ENCODE results near the gene CSNK1E.

The CSNK1E gene

DNA sequence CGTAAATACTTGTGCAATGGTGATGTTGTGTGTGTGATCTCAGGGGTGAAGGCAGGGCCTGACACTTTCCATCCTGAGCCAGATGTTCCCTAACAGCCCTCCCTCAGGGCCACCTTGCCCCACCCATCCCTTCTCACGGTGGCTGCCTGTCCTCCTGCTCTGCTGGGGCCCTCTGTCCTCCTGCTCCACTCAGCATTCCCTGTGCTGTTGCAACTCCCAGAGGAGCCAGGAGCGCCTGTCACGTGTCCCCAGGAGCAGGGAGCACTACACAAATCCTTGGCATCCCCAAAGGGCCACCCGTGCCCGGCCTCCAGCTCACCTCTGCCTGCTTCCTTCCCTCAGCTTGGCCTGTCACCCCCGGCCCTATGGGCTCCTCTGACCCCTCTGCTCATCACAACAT lies 10.2 kb upstream of the CSNK1E start:
- no peak for DNase-seq

DNA sequence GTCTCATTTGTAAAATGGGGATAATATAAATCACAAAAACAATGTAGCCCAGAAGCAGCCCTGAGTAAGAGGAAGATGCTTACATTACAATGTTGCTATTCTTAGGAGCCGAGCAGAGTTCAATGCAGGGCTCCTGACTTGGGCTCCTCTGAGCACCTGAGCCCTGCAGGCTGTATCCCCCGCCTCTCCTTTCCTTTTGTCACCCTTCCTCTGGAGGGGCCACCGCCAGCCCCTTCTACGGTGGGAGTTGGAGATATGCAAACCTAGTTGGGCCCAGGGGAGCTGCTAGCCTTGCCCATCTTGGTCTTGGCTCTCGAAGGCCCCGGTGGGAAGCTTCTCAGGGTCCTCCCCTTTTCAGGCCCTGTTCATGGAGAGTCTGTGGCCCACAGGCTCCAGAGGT lies 8.4 kb upstream of the CSNK1E start:
- no peak for DNase-seq

DNA sequence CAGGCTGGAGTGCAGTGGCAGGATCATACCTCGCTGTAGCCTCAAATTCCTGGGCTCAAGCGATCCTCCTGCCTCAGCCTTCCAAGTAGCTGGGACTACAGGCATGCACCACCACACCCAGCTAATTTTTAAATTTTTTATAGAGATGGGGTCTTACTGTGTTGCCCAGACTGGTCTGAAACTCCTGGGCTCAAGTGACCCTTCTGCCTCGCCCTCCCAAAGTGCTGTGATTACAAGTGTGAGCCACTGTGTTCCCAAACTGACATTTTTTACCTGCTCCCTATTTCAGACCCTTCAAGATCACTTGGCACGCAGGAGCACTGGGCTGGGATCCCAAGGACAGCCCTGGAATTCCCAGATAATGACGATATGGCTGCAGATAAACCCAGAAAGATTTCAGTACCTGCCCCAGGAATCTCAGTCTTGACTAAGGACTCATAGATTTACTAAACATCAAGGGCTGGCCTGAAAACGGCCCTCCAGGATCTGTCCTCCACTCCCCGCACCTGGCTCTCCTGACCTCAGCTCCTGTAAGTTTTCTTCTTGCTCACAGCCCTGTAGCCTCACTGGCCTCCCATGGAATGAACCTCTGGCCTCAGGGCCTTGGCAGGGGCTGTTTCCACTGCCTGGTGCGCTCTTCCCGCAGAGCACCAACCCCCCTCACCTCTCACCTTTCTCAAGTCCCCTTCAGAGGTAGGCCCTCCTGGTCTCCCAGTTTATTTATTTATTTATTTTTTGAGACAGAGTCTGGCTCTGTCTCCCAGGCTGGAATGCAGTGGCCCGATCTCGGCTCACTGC lies 3.6 kb upstream of the CSNK1E start:
- DNase-seq, result no peak

DNA sequence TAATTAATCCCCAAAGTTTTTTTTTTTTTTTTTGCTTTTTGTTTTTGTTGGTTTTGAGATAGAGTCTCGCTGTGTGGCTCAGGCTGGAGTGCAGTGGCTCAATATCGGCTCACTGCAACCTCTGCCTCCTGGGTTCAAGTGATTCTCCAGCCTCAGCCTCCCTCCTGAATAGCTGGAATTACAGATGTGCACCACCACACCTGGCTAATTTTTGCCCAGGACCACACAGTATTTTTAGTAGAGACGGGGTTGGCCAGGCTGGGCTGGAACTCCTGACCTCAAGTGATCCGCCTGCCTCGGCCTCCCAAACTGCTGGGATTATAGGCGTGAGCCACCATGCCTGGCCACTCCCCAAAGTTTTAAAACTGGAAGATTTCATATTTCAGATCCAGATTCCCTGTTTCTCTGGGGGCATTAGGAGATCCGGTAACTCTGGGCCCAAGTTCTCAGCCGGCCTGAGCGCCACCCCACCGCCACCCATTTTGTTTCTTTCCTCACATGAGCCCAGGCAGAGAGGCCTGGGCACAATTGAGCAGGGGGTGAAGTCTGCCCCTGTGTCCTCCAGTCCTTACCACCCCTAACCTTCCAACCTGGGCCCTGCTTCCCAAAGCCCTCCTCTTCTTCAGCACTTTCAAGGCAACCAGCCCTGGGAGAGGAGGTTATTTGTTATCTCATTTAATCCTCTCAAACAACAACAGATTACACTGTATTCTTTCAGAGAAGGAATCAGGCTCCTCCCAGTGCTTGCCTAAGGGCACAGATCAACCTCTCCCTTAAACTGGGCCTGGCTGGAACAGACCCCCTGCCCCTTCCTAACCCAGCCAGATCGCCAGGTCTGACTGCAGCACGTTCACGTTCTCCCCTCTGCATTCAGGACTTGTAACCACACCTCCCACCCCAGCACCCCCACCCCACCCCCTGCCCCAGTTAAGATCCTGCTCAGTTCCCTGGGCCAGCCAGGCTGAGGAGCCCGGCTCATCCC lies 1.9 kb upstream of the CSNK1E start:
- no peak for DNase-seq

DNA sequence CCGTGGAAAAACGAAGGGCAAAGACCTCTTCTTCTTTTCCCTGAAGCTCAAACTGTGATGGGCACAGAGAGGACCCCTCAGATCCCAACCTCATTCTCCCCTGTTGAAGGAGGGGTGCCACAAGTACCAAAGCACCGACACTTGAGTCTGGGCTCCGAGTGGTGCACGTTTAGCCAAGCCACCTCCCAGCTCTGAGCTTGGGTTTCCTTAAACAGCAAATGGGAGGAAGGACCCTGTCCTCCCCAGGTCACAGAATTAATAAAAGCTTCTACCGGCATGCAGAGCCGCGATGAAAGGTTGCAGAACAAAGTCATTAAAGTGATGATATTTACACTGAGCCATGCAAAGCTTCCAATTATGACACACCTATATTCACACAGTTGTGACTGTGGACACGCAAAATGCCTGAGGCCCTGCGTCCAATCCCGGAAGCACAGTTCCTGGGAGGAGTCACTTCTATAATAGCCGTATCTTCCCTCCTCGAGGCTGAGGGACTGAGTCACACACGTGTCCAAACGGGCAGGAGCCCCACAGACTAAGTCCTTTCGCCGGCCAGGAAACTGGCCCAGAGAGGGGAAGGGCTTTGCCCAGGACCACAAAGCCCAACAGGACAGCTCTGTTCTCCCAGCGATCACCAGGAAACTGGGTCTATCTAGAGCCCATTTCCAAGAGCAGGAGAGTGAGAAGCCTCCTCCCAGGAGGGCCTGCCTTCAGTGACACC lies 922 bp upstream of the CSNK1E start:
- DNase-seq, result no peak

DNA sequence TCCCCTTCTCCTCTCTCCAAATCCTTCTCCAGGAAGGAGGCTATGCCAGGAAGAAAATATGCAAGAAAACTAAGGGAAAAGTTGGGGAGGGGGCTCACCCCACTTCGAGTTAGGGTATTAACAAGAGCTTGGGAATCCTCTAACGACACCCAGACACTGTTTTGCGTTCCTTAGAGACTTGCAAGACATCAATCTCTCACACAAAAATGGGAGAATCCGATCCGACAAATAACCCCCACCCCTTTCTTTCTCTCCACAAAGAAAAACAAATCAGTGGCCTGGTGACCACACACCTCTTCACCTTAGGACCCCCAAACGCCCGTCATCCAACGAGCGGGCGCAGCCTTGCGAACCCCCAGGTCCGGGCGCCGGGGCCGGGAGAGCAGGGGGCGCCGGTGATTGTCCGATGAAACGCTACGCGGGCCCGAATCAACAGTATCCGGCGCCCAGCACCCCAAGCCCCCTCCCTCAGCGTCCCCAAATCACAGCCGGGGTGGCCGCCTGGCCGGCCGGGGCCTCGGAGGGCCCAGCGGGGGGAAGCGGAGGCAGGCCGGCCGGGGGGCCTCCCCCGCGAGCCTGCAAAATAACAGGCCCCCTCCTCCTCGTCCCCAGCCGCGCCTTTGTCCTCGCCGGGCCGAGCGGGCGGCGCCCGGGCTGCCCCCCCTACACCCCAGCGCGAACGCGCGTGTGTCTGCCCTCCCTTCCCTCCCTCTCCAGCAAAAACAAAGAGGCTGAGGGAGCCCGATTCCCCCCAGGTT lies 690 bp downstream of the CSNK1E start:
- DNase-seq, result peak; percentile 60

DNA sequence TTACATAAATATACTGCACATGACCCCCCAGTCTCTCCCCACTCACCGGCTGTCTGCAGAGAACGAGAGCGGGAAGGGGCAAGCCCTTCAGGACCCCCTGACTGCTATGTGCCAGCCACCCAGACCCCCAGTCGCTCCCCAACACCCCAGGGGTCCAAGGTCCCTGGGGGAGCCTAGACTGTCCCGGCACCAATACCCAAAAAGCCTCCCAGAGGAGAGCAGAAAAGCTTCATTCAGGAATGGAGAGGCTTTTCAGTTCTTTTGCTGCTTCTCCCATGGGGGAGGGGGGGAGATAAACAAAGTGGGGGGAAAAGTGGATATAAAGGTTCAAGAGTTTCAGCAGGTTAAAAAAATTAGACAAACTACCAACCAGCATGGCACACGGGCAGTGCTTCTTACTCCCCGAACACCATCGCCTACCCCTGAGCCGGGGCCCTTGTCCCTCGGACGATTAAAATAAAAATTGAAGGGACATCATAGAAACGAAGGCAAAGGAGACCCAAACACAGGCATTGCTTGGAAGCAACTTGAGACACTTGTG lies 1.3 kb downstream of the CSNK1E start:
- no peak for DNase-seq

DNA sequence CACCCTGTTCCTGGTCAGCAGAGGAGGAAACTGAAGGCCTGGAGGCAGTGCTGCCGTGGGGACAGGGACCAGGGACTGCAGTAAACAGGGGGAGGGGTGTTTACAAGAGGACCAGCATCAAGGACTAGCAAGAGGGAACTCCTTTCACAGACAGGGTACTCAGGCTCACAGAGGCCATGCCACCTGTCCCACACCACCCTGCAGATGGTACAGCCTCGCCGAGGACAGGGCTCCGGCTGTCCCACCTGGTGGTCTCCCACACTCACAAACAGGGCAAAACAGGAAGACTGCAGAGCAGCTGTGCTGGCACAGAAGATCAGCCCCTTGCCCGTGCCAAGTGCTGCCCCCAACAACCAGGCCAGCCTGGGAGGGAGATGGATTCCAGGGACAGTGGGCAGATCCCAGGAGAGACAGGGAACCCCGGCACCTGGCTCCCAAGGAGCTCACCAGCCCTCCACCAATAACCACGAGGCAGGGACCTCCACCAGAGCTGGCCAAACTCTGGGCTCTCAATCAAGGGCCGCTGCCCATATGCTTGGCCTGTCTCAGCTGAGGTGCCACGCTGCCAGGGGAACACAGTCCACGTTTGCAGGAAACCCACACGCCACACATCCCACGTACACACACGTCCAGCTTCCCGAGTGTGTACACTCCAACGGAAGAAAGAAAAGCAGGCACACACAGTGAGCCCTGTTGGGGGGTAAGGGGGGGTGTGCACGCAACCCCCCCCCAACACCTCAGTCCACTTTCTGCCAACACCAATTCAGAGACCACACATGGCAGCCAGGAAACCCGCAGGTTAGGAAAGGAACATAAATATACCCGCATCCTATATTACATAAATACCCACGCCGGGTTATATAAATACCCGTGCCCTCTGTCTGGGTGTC lies 2.1 kb downstream of the CSNK1E start:
- DNase-seq, result no peak

DNA sequence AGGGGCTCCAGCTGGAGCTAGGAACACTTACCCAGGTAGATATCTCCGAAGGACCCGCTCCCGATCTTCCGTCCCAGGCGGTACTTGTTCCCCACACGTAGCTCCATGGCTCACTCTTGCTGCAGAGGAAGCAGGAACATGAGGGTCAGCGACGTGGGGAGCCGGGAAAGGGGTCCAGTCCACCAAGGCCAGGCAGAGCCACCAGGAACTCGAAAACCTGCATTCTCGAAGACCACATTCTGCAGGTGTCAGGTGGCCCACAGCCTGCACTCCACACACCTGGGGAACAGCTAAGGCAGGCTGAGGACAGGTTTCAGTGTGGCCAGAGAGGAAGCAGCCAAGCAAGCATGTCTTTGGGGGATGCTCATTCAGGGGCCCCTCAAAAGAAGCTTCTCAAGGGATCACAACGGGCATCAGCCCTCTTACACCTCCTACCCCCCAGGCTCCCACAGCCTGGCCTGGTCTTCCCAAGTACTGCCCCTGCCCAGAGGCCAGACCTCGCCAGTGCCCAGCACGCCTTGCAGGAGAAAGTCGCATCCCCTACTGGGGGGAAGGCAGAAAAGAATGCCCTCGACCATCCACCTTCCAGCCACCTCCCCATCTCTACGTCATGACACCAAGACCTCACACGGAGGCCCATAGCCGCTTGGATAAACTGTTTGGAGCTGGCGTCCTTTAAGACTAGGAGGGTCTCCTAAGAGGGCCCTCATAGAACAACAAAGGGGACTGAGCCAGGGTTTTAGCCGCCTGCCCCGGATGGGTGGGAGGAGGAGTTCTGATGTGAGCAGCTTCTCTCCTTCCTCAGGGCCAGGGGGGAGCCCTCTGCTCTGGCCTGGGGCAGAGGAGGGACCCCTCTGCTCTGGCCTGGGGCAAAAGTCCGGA lies 2.9 kb downstream of the CSNK1E start:
- DNase-seq, result no peak

DNA sequence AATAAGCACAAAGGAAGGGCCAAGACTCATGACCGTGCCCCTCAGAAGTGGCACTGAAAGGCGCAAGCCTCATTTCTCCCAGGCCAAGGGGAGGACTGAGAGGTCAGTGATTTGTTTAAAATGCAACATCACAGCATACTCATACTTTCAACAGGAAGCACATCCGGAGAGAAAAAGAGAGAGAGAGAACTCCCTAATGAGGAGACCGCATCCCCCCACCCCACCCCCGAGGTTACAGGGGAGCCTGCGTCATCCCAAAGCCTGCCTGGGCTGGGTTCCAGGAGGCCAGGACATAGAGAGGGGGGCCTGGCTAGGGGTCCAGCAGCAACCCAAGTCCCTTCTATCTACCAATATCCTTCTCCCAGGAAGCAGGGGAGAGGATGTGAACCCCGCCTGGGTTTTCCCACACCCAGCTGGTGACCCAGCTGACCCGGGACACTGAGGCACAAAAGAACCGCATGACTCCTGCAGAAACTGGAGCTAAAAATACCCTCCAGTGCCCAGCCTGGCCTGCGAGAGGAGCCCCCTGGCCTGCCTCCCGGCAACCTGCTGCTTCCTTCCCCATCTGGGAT lies 3.8 kb downstream of the CSNK1E start:
- no peak for DNase-seq

DNA sequence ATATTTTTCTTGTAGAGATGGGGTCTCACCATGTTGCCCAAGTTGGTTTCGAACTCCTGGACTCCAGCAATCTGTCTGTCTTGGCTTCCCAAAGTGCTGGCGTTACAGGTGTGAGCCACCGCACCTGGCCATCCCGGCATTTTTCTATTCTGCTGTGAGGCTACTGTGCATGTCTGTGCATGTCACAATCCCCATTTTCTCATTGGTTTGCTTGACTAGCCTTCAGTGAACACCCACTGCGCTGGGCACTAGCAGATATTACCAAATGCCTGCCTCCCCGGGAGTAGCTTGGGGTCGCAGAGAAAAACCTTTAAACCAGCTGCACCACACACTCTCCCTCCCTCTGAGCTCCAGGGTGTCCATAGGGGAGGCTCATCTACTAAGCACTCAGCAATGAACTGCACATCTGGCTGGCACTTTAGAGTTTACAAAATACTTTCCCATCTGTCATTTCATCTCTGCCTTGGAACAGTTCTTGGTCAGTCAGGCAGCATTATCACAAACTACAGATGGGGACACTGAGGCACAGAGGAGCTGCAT lies 4.9 kb downstream of the CSNK1E start:
- no peak for DNase-seq

DNA sequence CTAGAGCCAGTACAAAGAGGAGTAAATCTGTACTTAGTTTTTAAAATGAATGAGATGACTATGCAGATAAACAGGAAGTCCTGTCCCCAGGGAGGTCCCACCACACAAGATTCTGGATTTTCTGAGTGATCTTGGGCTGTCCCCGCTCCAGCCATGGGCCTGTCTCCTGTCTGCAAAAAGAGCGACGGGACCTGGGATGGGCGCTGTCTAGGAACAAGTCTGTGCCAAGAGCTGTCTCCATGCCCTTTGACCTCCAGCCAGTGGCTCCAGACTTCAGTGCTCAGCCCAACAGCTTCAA lies 6.0 kb downstream of the CSNK1E start:
- no peak for DNase-seq

DNA sequence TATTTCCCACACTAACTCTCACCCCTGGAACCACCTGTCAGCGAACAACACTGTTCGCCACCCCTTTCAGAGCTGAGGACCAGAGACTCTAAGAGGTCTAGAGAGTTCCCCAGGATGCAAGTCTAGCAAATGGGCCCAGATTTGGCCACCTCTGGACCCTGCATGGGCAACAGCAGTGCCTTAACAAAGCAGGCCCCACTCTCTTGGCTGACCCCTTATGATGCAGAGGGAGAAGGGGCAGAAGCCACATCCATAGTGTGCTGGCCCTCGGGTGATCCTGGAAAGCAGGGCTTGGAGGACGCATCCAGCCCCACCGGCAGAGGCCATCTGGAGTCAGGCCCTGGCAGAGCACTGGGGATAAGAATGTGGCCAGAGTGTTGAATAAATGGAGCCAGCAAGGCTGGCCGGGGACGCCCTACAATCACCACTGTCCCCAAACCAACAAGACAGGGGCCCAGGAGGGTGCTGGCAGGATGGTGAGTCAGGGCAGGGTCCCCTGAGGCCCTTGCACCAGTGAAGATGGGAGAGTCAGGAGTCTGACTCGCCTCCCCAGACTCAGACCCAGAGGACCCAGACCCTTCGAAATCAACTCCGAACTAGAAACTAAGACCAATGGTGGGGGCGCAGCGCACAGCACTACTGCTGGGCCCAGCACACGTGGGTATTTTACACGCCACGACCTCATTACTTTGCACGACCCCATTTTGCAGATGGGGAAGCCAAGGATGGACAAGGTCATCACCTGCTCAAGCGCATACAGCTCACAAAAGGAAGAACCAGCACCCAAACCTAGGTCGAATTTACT lies 6.5 kb downstream of the CSNK1E start:
- no peak for DNase-seq

DNA sequence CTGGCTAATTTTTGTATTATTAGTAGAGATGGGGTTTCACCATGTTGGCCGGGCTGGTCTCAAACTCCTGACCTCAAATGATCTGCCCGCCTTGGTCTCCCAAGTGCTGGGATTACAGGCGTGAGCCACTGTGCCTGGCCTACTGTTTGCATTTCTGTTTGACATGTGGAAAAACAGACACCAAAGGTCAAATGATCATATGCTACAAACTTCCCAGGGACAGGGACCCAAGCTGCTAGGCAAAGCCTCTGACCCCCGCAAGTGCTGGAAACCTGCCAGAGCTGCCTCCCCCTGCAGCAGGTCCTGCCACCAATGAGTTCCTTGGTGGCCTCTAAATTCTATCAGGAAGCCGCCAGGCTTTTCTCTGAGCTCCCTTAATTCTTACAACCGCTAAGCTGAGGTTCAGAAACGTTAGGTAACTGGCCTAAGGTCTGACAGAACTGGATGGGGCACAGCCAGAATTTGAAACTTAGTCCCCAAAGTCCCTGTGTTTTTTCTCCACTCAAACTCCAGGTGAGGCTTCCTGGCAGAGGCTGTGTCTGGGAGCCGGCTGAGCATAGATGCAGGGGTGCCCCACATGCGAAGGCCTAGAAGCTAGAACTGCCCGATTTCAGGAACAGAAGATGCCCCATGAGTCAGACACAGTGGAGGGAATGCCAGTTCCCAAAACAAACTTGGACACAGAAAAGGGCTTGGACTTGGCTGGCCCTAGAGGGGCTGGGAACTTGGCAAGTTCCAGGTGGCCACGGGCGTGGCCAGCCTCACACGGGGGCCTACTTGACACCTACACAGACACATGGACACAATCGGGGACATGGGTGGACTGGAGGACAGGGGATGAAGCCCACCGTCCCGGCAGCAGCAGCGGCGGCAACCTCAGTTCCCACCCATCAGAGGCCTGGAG lies 7.4 kb downstream of the CSNK1E start:
- no peak for DNase-seq

DNA sequence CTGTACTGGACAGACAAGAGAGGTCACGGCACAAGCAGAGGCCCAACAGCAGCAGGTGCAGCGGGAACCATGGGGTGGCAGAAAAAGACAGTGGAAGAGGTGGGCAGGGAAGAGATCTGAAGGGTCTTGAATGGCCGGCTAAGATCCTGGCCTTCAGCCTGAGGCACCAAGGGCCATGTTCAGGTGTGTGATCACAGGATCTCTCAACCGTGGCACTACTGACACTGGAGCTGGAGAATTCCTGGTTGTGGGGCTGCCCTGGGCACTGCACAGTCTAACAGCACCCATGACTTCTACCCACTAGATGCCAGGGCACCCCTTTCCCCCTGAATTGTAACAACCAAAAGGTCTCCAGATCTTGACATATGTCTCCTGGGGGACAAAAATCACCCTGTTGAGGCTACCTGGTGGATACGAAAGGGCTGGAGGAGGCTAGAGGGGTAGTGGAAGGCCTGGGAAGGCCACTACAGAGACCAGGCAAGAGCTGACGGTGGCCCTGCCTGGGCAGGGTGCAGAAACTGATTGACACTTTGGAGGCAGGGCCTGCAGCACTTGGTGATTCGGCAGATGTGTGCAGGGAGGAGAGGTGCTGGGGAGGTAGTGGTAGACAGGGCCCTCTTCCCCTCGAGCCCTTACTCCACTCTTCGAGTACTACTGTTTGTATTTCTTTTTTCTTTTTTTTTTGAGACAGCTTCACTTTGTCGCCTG lies 8.3 kb downstream of the CSNK1E start:
- no peak for DNase-seq

DNA sequence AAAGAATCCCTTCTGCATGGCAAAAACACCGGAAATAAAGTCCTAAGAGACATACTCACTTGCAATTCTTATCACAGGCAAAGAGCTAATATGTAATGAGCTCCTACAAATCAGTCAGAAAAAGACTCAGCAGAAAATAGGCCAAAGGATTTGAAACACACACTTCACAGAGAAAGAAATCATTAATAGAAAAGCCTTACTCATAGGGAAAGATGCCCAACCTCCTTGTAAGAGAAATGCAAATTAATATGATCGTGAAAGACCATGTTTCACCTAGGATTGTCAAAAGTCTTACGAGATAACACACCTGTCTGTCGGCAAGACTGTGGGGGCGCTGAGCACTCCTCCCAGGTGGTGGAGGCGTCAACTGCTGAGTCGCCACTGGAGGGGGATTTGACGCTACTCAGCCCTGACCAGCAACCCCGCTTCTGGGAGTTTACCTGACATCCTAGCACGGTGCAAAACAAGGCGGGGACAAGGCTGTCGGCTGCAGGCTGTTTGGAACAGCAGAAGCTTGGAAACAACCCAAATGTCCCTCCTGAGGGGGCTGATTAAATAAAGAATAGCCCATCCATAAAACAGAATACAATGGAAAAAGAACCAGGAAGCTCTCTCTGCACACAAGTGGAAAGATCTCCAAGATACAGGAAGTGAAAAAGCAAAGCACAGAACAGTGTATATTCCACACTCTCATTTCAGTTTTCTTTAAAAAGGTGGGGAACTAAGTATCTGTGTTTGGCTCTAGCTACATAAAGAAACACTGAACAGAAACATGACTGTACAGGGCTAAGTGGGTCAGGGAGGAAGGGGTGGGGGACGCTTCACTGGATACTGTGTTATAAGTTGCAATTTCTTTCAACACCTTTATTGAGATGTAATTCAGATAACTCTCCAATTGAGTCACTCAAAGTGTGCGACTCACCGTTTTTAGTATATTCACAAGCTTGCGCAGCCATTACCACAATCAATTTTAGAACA lies 11.5 kb downstream of the CSNK1E start:
- DNase-seq, result peak; percentile 34

Data from activated naive CD4-positive, alpha-beta T cell treated with anti-CD3 and anti-CD28 coated beads, Interleukin-2, amount 50 U/mL, for 16 hours (primary cell).